Breast epithelium (tissue), 3 donors: ENCODE measurements around the gene CR1.

Source experiments
- CTCF ChIP-seq, 3 donors: fragments of 450-650 bp; IDR thresholded peaks; one replicate each; pipeline ENCODE4 v1.5.1; 2016 to 2017; ENCODE audit warnings: antibody characterized with exemption in 3 of 3, mild to moderate bottlenecking in 3 of 3, moderate library complexity in 3 of 3
- POLR2A ChIP-seq: fragments of 450-650 bp; IDR thresholded peaks from one replicate; pipeline ENCODE4 v1.6.1; 2016; ENCODE audit warnings: antibody characterized with exemption, mild to moderate bottlenecking, moderate library complexity
- POLR2AphosphoS5 ChIP-seq, 3 donors: sonication (generic); formaldehyde crosslinking; IDR thresholded peaks; one replicate each; pipeline ENCODE4 v1.6.1; 2017; ENCODE audit warnings: antibody characterized with exemption in 3 of 3

GRCh38 chr1:207493212-207493611 lies 2.7 kb upstream of the CR1 start:
- TF ChIP-seq CTCF (IDR thresholded peaks at IDR 0.05): no peak
- no peak for TF ChIP-seq POLR2AphosphoS5 (IDR thresholded peaks at IDR 0.05)
- no peak for TF ChIP-seq POLR2A
